K562 (cell line): Measurements from ENCODE around the gene BCAN. TPM values are rescaled to one million over a fixed set of nuclear protein-coding genes. Genes with fewer than 3 reads are reported as not detected.
A peak's percentile ranks its signal among the peaks of the same experiment; 100 is the strongest.
"Not testable (repeated sequence)": the region's sequence is repeated elsewhere in the genome, so short reads cannot be mapped to it uniquely, and the experiment has no call there.

Experiments
- ATAC-seq: fragments of 200-7000 bp; cut with Tn5 transposase; 3 replicates; pipeline ENCODE4 v1.9.1; 2020; ENCODE audit warnings: moderate library complexity
- BruUV-seq: library from RNA; stranded (reverse); fragments of 400-500 nt; replicated peaks from 2 replicates; lab custom pipeline; 2021; lab: Mats Ljungman, UMichigan
- CTCF ChIA-PET: fragments of 300-600 bp; formaldehyde crosslinking; extraction: SDS; loops from one replicate; lab custom pipeline; 2021; ENCODE audit warnings: low intra/inter-chr PET ratio; lab: Yijun Ruan, JAX
- POLR2A ChIA-PET: fragments of 300-600, 350-650 bp; sonication (Branson Sonifier 250); formaldehyde crosslinking; extraction: SDS; loops from one replicate; lab custom pipeline; 2021; ENCODE audit warnings: antibody characterized with exemption, inconsistent platforms; lab: Yijun Ruan, JAX
- DNase-seq, 4 experiments: peaks; one replicate each; pipeline versions ENCODE4 v3.0.0 to v3.0.0-alpha.2; 2011 to 2018; ENCODE audit warnings: low spot score in 3 of 4, mixed read lengths in 3 of 4; ENCODE audit errors: extremely low read depth in 1 of 4
- FAIRE-seq: peaks from 2 replicates; lab custom pipeline; 2011; peaks lifted over from hg19 to GRCh38; lab: Jason Lieb, UNC
- H2AFZ ChIP-seq: 2 replicates; pipeline ENCODE4 v1.6.0; 2011; ENCODE audit warnings: low read depth, low read length, control low read depth, inconsistent platforms
- H3K27ac ChIP-seq: fragments of 200-600 bp; 3 replicates; pipeline ENCODE4 v1.8.0; 2011; ENCODE audit warnings: low read depth, mild to moderate bottlenecking, control low read depth, inconsistent platforms, low read length, moderate library complexity, mixed read lengths; ENCODE audit errors: extremely low read depth
- H3K27me3 ChIP-seq, 2 experiments: fragments of 300-600 bp in 1 of 2; 2 replicates in 1 of 2; 3 replicates in 1 of 2; pipeline versions ENCODE4 v1.6.0 to v1.8.0; 2011; ENCODE audit warnings: inconsistent platforms in 2 of 2, low read length in 2 of 2, mild to moderate bottlenecking in 1 of 2, mixed read lengths in 1 of 2, moderate library complexity in 1 of 2; ENCODE audit not compliant: control insufficient read depth in 2 of 2, insufficient read depth in 2 of 2
- H3K36me3 ChIP-seq: fragments of 300-600 bp; 3 replicates; pipeline ENCODE4 v1.8.0; 2011; ENCODE audit warnings: mild to moderate bottlenecking, low read length, inconsistent platforms; ENCODE audit not compliant: control insufficient read depth, insufficient read depth
- H3K4me1 ChIP-seq, 2 experiments: fragments of 200-600 bp in 1 of 2; replicated peaks in 1 of 2; 2 replicates in 1 of 2; 3 replicates in 1 of 2; pipeline versions ENCODE4 v1.5.1 to v1.8.0; 2011; ENCODE audit warnings: inconsistent platforms in 2 of 2, low read length in 2 of 2, mild to moderate bottlenecking in 1 of 2, mixed read lengths in 1 of 2, moderate library complexity in 1 of 2; ENCODE audit not compliant: control insufficient read depth in 2 of 2, insufficient read depth in 2 of 2
- H3K4me2 ChIP-seq: 2 replicates; pipeline ENCODE4 v1.6.1; 2011; ENCODE audit warnings: low read length, control low read depth, inconsistent platforms, mixed read lengths; ENCODE audit not compliant: insufficient read depth
- H3K4me3 ChIP-seq: fragments of 200-600 bp; sonication (generic), shearing (Covaris generic); 2 replicates; pipeline ENCODE4 v1.5.1; 2016; ENCODE audit warnings: control low read depth, inconsistent platforms
- H3K79me2 ChIP-seq: fragments of 200-600 bp; 3 replicates; pipeline ENCODE4 v1.8.0; 2011; ENCODE audit warnings: low read length, inconsistent platforms; ENCODE audit not compliant: control insufficient read depth, insufficient read depth
- H3K9ac ChIP-seq, 2 experiments: 2 replicates each; pipeline versions ENCODE4 v1.6.0 to v1.6.1; 2011; ENCODE audit warnings: low read depth in 2 of 2, low read length in 2 of 2, control low read depth in 1 of 2, inconsistent platforms in 1 of 2, mild to moderate bottlenecking in 1 of 2, mixed read lengths in 1 of 2; ENCODE audit not compliant: insufficient read depth in 1 of 2
- H3K9me1 ChIP-seq: one replicate; pipeline ENCODE4 v1.6.0; 2011; ENCODE audit warnings: inconsistent platforms, mild to moderate bottlenecking, low read length, moderate library complexity; ENCODE audit not compliant: control insufficient read depth, insufficient read depth
- H3K9me3 ChIP-seq: replicated peaks from 2 replicates; pipeline ENCODE4 v1.5.1; 2011; ENCODE audit warnings: low read depth, low read length, inconsistent platforms; ENCODE audit not compliant: control insufficient read depth, insufficient read depth
- H4K20me1 ChIP-seq: replicated peaks from 2 replicates; pipeline ENCODE4 v1.6.1; 2011; ENCODE audit warnings: low read length, inconsistent platforms, mixed read lengths; ENCODE audit not compliant: control insufficient read depth, insufficient read depth
- ARID2 ChIP-seq: fragments of 450-650 bp; IDR thresholded peaks from 2 replicates; pipeline ENCODE4 v1.6.1; 2017; ENCODE audit warnings: antibody characterized with exemption, mild to moderate bottlenecking
- BCOR ChIP-seq: fragments of 450-650 bp; IDR thresholded peaks from 2 replicates; pipeline ENCODE4 v1.6.1; 2016
- FOXJ2 ChIP-seq: fragments of 200-800 bp; sonication (Bioruptor generic); IDR thresholded peaks from 2 replicates; pipeline ENCODE4 v1.6.1; 2016; ENCODE audit warnings: missing genetic modification characterization, missing compliant biosample characterization
- HLTF ChIP-seq: fragments of 450-650 bp; IDR thresholded peaks from 2 replicates; pipeline ENCODE4 v1.6.1; 2016
- NR2C2 ChIP-seq, 2 experiments: fragments of 200-800 bp in 1 of 2; sonication (Bioruptor generic) in 1 of 2; sonication (generic) in 1 of 2; formaldehyde crosslinking in 1 of 2; IDR thresholded peaks; 2 replicates each; pipeline versions ENCODE4 v1.6.1 to v1.8.0; 2016 to 2022; ENCODE audit warnings: mild to moderate bottlenecking in 1 of 2, missing compliant biosample characterization in 1 of 2, missing genetic modification characterization in 1 of 2, missing genetic modification reagents in 1 of 2
- SMARCC2 ChIP-seq: fragments of 450-650 bp; IDR thresholded peaks from 2 replicates; pipeline ENCODE4 v1.6.1; 2017; ENCODE audit warnings: antibody characterized with exemption, moderate library complexity, mild to moderate bottlenecking, low read depth
- SMARCE1 ChIP-seq: fragments of 450-650 bp; IDR thresholded peaks from 2 replicates; pipeline ENCODE4 v1.7.1; 2016; ENCODE audit warnings: mild to moderate bottlenecking
- ZNF384 ChIP-seq: IDR thresholded peaks from 2 replicates; pipeline ENCODE4 v1.6.1; 2012; ENCODE audit warnings: low read depth, low read length, improper control_type of control experiment
- WGBS: fragments of 100-300 bp; shearing (Covaris generic); methylation state at CpG from one replicate; pipeline ENCODE4 v1.1.6; 2016; ENCODE audit warnings: low coverage, mixed read lengths; ENCODE audit not compliant: insufficient coverage; ENCODE audit errors: missing lambda C conversion rate; 5-methylcytosine and 5-hydroxymethylcytosine counted together
- in situ Hi-C: fragments of 300-500 bp; cut with MboI; formaldehyde crosslinking; loops from 4 replicates; pipeline ENCODE4 v1.15.0; 2018; ENCODE audit warnings: inconsistent platforms, mixed read lengths
- intact Hi-C: fragments of 100-400 bp; cut with micrococcal nuclease; formaldehyde crosslinking; loops from 2 replicates; pipeline ENCODE4 v1.14.2; 2022
- polyA plus RNA-seq, 8 experiments: library from polyadenylated mRNA; depleted of rRNA in 4 of 8; stranded (reverse) in 5 of 8; unstranded in 3 of 8; fragments of >200 nt; fragmentation: Nextera tagmentation in 2 of 8; fragmentation: Illumina TruSeq in 1 of 8; extraction: Ambion mirVana in 2 of 8; extraction: Trizol in 1 of 8; gene quantifications; 2 replicates each; pipeline versions ENCODE4 v1.2.1 to v1.2.3, GENCODE V29; 2011 to 2014; ENCODE audit warnings: inconsistent platforms in 1 of 8, missing spikeins in 1 of 8
- total RNA-seq, 7 experiments: library from RNA; depleted of rRNA in 6 of 7; stranded (reverse); fragments of >200 nt in 6 of 7; fragmentation: Illumina TruSeq in 2 of 7; extraction: Trizol in 2 of 7; gene quantifications; 2 replicates each; pipeline versions ENCODE4 v1.2.1 to v1.2.3, GENCODE V29; 2011 to 2021; ENCODE audit warnings: low replicate concordance in 1 of 7
- TF ChIP-seq, protein P1 (sequence below), 2 experiments: fragments of 450-650 bp; IDR thresholded peaks; 2 replicates each; pipeline ENCODE4 v1.6.1; 2016
- TF ChIP-seq, protein P2 (sequence below), 3 experiments: IDR thresholded peaks in 2 of 3; conservative IDR thresholded peaks in 1 of 3; 2 replicates each; pipeline ENCODE4 v1.5.1; 2011 to 2012; ENCODE audit warnings: low read length in 3 of 3, mild to moderate bottlenecking in 3 of 3, control low read depth in 2 of 3, improper control_type of control experiment in 1 of 3, inconsistent platforms in 1 of 3, low read depth in 1 of 3, mixed read lengths in 1 of 3, moderate library complexity in 1 of 3; ENCODE audit not compliant: insufficient read depth in 2 of 3

BCAN gene
- total and polyA plus RNA-seq, 9 of the 15 experiments (the other 6 are each of a cell fraction or from before 2014, with no cell fraction given) = 0.04 to 0.33 (median 0.14) TPM; not detected in 5

DNA sequence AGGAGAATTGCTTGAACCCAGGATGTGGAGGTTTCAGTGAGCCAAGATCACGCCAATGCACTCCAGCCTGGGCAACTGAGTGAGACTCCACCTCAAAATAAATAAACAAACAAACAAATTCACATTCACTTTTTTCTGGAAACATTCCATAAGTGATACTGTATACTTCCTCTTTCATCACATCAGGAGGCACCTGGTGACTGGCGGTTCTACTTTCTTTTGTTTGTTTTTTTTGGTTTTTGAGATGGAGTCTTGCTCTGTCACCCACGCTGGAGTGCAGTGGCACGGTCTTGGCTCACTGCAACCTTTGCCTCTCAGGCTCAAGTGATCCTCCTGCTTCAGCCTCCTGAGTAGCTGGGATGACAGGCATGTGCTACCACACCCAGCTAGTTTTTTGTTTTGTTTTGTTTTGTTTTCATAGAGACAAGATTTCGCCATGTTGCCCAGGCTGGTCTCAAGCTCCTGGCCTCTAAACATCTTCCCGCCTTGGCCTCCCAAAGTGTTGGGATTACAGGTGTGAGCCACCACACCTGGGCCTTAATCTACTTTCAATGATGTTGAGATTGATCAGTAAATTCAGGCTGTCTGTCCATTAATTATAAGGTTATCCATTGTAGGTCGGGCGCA, 12.0 kb upstream of the BCAN start:
- no peak overlapping the region for H3K27ac ChIP-seq
- H4K20me1 ChIP-seq = peaks cover 7% of the 10 kb centered on the region; the same call in 1 of the 2 replicates
- FAIRE-seq (no peak), ATAC-seq (no peak), DNase-seq (no peak)
- intact Hi-C loops = loop anchor here (5.0 kb wide), 1 partner anchor 97 kb away; the partner anchor contains the start of genes ISG20L2 and METTL25B
- 29% methylated on average over 8 of the region's 8 CpGs for WGBS
- H3K9me3 ChIP-seq = no peaks in the 10 kb centered on the region
- H3K4me1 ChIP-seq = peaks cover 3 to 10% of the 10 kb centered on the region in 2 experiments; a peak in 4 of 5 replicates
- no TSS peak for BruUV-seq
- peak; percentile 67 for TF ChIP-seq FOXJ2 (tag)
- TF ChIP-seq NR2C2 (CRISPR knock-in tag; IDR thresholded peaks at IDR 0.05) = no peak
- TF ChIP-seq NR2C2 (tag; IDR thresholded peaks at IDR 0.05) = no peak
- TF ChIP-seq, all 486 proteins: peak for 1
- CTCF ChIA-PET = interaction anchor here (0.8 to 3.0 kb wide), 2 partner anchors 25 to 96 kb away, joined by 8 to 10 read pairs; no protein-coding TSS in a partner anchor
- POLR2A ChIA-PET = interaction anchor here (1.0 to 3.3 kb wide), 3 partner anchors 10 to 31 kb away, joined by 3 to 21 read pairs (median 4); no protein-coding TSS in a partner anchor
- Histone ChIP-seq H3K4me2 (no peak overlapping the region), H3K36me3 (no peaks in the 10 kb centered on the region), H2AFZ (no peak overlapping the region), H3K9ac (no peak overlapping the region), H3K79me2 (no peaks in the 10 kb centered on the region), H3K9me1 (no peaks in the 10 kb centered on the region), H3K4me3 (no peak overlapping the region), H3K27me3 (peaks cover 14 to 19% of the 10 kb centered on the region in 2 experiments; a peak in 4 of 5 replicates)
- in situ Hi-C loops = no loop called here

DNA sequence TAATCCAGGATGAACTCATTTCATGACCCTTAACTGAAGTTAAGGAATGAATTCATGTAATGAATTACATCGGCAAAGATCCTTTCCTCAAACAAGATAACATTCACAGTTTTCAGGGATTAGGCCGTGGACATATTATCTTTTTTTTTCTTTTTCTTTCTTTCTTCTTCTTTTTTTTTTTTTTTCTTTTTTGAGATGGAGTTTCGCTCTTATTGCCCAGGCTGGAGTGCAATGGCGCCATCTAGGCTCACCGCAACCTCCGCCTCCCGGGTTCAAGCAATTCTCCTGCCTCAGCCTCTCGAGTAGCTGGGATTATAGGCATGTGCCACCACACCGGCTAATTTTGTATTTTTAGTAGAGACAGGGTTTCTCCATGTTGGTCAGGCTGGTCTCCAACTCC, 10.8 kb upstream of the BCAN start:
- POLR2A ChIA-PET = interaction anchor here (0.6 to 3.3 kb wide), 4 partner anchors 9 to 85 kb away, joined by 3 to 21 read pairs (median 4); partner anchors contain the start of gene HAPLN2
- H3K9me3 ChIP-seq, H2AFZ ChIP-seq, FAIRE-seq, intact Hi-C loops, BruUV-seq, H4K20me1 ChIP-seq, CTCF ChIA-PET, H3K9me1 ChIP-seq, H3K79me2 ChIP-seq, H3K4me1 ChIP-seq, DNase-seq, ATAC-seq, H3K27ac ChIP-seq, H3K9ac ChIP-seq, in situ Hi-C loops, H3K4me3 ChIP-seq, H3K36me3 ChIP-seq, H3K4me2 ChIP-seq: not testable (repeated sequence)
- peaks cover 20% of the 10 kb centered on the region in 2 experiments; a peak in 4 of 5 replicates for H3K27me3 ChIP-seq
- WGBS = 4% methylated on average over 3 of the region's 9 CpGs
- TF ChIP-seq SMARCE1 (0 out of 2 replicates have a peak, but pooled peaks have one; percentile 23), ARID2 (0 out of 2 replicates have a peak, but pooled peaks have one; percentile 21), BCOR (0 out of 2 replicates have a peak, but pooled peaks have one; percentile 20), SMARCC2 (0 out of 2 replicates have a peak, but pooled peaks have one; percentile 26), HLTF (peak; percentile 22; the same call in 1 of the 2 replicates), ZNF384 (peak; percentile 5; the same call in 1 of the 2 replicates)
- TF ChIP-seq, protein P1, sequence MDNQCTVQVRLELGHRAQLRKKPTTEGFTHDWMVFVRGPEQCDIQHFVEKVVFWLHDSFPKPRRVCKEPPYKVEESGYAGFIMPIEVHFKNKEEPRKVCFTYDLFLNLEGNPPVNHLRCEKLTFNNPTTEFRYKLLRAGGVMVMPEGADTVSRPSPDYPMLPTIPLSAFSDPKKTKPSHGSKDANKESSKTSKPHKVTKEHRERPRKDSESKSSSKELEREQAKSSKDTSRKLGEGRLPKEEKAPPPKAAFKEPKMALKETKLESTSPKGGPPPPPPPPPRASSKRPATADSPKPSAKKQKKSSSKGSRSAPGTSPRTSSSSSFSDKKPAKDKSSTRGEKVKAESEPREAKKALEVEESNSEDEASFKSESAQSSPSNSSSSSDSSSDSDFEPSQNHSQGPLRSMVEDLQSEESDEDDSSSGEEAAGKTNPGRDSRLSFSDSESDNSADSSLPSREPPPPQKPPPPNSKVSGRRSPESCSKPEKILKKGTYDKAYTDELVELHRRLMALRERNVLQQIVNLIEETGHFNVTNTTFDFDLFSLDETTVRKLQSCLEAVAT (IDR thresholded peaks at IDR 0.05) = 0 out of 4 replicates have a peak, but pooled peaks of 1 of the 2 experiments have one; percentile 19
- TF ChIP-seq, protein P2, sequence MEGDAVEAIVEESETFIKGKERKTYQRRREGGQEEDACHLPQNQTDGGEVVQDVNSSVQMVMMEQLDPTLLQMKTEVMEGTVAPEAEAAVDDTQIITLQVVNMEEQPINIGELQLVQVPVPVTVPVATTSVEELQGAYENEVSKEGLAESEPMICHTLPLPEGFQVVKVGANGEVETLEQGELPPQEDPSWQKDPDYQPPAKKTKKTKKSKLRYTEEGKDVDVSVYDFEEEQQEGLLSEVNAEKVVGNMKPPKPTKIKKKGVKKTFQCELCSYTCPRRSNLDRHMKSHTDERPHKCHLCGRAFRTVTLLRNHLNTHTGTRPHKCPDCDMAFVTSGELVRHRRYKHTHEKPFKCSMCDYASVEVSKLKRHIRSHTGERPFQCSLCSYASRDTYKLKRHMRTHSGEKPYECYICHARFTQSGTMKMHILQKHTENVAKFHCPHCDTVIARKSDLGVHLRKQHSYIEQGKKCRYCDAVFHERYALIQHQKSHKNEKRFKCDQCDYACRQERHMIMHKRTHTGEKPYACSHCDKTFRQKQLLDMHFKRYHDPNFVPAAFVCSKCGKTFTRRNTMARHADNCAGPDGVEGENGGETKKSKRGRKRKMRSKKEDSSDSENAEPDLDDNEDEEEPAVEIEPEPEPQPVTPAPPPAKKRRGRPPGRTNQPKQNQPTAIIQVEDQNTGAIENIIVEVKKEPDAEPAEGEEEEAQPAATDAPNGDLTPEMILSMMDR (IDR thresholded peaks at IDR 0.05 in 2 of 3, conservative IDR thresholded peaks at IDR 0.05 in 1 of 3; ENCODE audit: insufficient read depth in 2 of 3, low read depth in 1 of 3, low read length in 3 of 3) = peak in 1 of 3 experiments; percentile 17; a peak in 1 of 6 replicates
